Body of pancreas (tissue), 4 donors: ENCODE data around the gene NLRP3.

ENCODE experiments used
- CTCF ChIP-seq, 7 experiments: fragments of 450-650 bp in 4 of 7; fragments of 200-600 bp in 3 of 7; sonication (generic) in 3 of 7; IDR thresholded peaks; one replicate each; pipeline ENCODE4 v1.5.1; 2016 to 2019; ENCODE audit warnings: antibody characterized with exemption in 7 of 7
- POLR2A ChIP-seq, 3 donors: fragments of 450-650 bp; IDR thresholded peaks; one replicate each; pipeline ENCODE4 v1.6.1; 2016; ENCODE audit warnings: antibody characterized with exemption in 3 of 3, mild to moderate bottlenecking in 2 of 3

- no peak for TF ChIP-seq CTCF (IDR thresholded peaks at IDR 0.05)
- TF ChIP-seq POLR2A (IDR thresholded peaks at IDR 0.05): no peak
These were observed 29.3 kb upstream of the NLRP3 start for GRCh38 chr1:247386687-247387086.
